H1 (cell line): Measurements from ENCODE around the gene BHMT2. TPM values are rescaled to one million over a fixed set of nuclear protein-coding genes. Genes with fewer than 3 reads are reported as not detected.

ENCODE experiments used
- polyA plus RNA-seq, 7 experiments: library from polyadenylated mRNA; depleted of rRNA in 3 of 7; stranded (reverse) in 5 of 7; unstranded in 2 of 7; fragments of >200 nt in 5 of 7; fragments of 200-250 nt in 2 of 7; gene quantifications; 1 replicate in 5 of 7; 2 replicates in 1 of 7; 4 replicates in 1 of 7; pipeline versions ENCODE4 v1.2.1 to v1.2.3, GENCODE V29; 2011 to 2013; ENCODE audit warnings: missing spikeins in 2 of 7, mixed read lengths in 2 of 7
- total RNA-seq: library from RNA; stranded (reverse); fragmentation: NEBNext Ultra II Directional; extraction: Animal tissue kit (Norgen Biotek cat#: 25700); gene quantifications from 2 replicates; pipeline ENCODE4 v1.2.1, GENCODE V29; 2021

Gene BHMT2
- total and polyA plus RNA-seq, 2 of the 8 experiments (the other 6 are each of a cell fraction or from before 2014, with no cell fraction given): 0.11 TPM; not detected in 1

Other genes with a start within 250 kb of the BHMT2 start
- gene ARSB, start 84.5 kb upstream of the BHMT2 start, total RNA-seq: 13.7 and 13.9 TPM in 2 replicates
- 5.0 and 6.4 TPM in 2 replicates for gene ARSB, start 84.5 kb upstream of the BHMT2 start, polyA plus RNA-seq (2011; rRNA removed)
- gene DMGDH, start 93 bp upstream of the BHMT2 start, total RNA-seq: 1.1 TPM in 1 of 2 replicates, not detected in the other
- 0.15 and 0.31 TPM in 2 replicates for gene DMGDH, start 93 bp upstream of the BHMT2 start, polyA plus RNA-seq (2011; rRNA removed)
- gene BHMT, start 42.0 kb downstream of the BHMT2 start, total RNA-seq: 1.6 and 1.7 TPM in 2 replicates
- 0.54 and 1.1 TPM in 2 replicates for gene BHMT, start 42.0 kb downstream of the BHMT2 start, polyA plus RNA-seq (2011; rRNA removed)
- 13.9 and 14.0 TPM in 2 replicates for gene JMY, start 166.4 kb downstream of the BHMT2 start, total RNA-seq
- 1.7 and 2.8 TPM in 2 replicates for gene JMY, start 166.4 kb downstream of the BHMT2 start, polyA plus RNA-seq (2011; rRNA removed)